Fibroblast of lung (primary cell): Measurements from ENCODE around the gene NDUFS8.

Experiments
- CTCF ChIP-seq, 2 donors: IDR thresholded peaks in 1 of 2; conservative IDR thresholded peaks in 1 of 2; 1 replicate in 1 of 2; 2 replicates in 1 of 2; pipeline ENCODE4 v1.5.1; 2011 to 2012; ENCODE audit warnings: low read length in 2 of 2, control low read depth in 1 of 2, inconsistent platforms in 1 of 2, low read depth in 1 of 2, mild to moderate bottlenecking in 1 of 2
- EZH2 ChIP-seq: IDR thresholded peaks from 2 replicates; pipeline ENCODE4 v1.5.1; 2012; ENCODE audit warnings: low read length, control low read depth, mild to moderate bottlenecking; ENCODE audit errors: missing control alignments

GRCh38 chr11:68031144-68031464 lies 623 bp downstream of the NDUFS8 start:
- no peak for TF ChIP-seq EZH2
- TF ChIP-seq CTCF (conservative IDR thresholded peaks at IDR 0.05 in 1 of 2, IDR thresholded peaks at IDR 0.05 in 1 of 2; ENCODE audit: low read depth in 1 of 2, low read length in 2 of 2): no peak
